Transverse colon (tissue), 4 donors: ENCODE measurements around the gene FAM241B. TPM values are rescaled to one million over a fixed set of nuclear protein-coding genes. Genes with fewer than 3 reads are reported as not detected.

ENCODE experiments used
- DNase-seq: peaks from one replicate; pipeline ENCODE4 v3.0.0-alpha.2; 2019
- H3K27ac ChIP-seq, 4 donors: fragments of 200-600 bp; sonication (generic); 2 replicates each; pipeline ENCODE4 v1.5.1; 2016 to 2018; ENCODE audit warnings: inconsistent platforms in 4 of 4
- H3K27me3 ChIP-seq: fragments of 200-600 bp; sonication (generic); 2 replicates; pipeline ENCODE4 v1.5.1; 2017; ENCODE audit warnings: inconsistent platforms
- H3K36me3 ChIP-seq, 4 donors: fragments of 200-600 bp; sonication (generic); 2 replicates each; pipeline ENCODE4 v1.5.1; 2017 to 2019; ENCODE audit warnings: inconsistent platforms in 4 of 4
- H3K4me1 ChIP-seq, 4 donors: fragments of 200-600 bp; sonication (generic); 2 replicates each; pipeline ENCODE4 v1.5.1; 2017 to 2020; ENCODE audit warnings: inconsistent platforms in 4 of 4
- H3K4me3 ChIP-seq, 4 donors: fragments of 200-600 bp; sonication (generic); 1 replicate in 1 of 4; 2 replicates in 3 of 4; pipeline versions ENCODE4 v1.5.1 to v1.6.1; 2017 to 2019; ENCODE audit warnings: inconsistent platforms in 4 of 4
- H3K9me3 ChIP-seq, 2 donors: fragments of 200-600 bp; sonication (generic); 2 replicates each; pipeline ENCODE4 v1.5.1; 2017 to 2019; ENCODE audit warnings: inconsistent platforms in 2 of 2
- EP300 ChIP-seq: sonication (generic); formaldehyde crosslinking; IDR thresholded peaks from one replicate; pipeline ENCODE4 v1.6.1; 2017; ENCODE audit warnings: antibody characterized with exemption, low read depth
- POLR2A ChIP-seq: fragments of 450-650 bp; IDR thresholded peaks from one replicate; pipeline ENCODE4 v1.6.1; 2016; ENCODE audit warnings: antibody characterized with exemption, mild to moderate bottlenecking, moderate library complexity
- POLR2AphosphoS5 ChIP-seq, 3 donors: sonication (generic); formaldehyde crosslinking; IDR thresholded peaks; one replicate each; pipeline ENCODE4 v1.6.1; 2016; ENCODE audit warnings: antibody characterized with exemption in 3 of 3
- WGBS, 2 donors: methylation state at CpG; one replicate each; pipeline ENCODE4 v1.1.5; 2018; ENCODE audit warnings: low coverage in 1 of 2; 5-methylcytosine and 5-hydroxymethylcytosine counted together
- in situ Hi-C, 4 donors: fragments of 200-750 bp; cut with MboI; loops; one replicate each; pipeline versions ENCODE4 v1.15.0 to v1.15.1; 2017; ENCODE audit warnings: low sequenced_read_pairs in 3 of 4, low pct_ligation_motif_present in 1 of 4, low pct_unique_long_range_greater_than_20kb in 1 of 4
- intact Hi-C: fragments of 100-400 bp; cut with DNase I; formaldehyde crosslinking; loops from one replicate; pipeline ENCODE4 v1.15.1; 2023; ENCODE audit warnings: low total_unique reads
- total RNA-seq, 4 donors: library from RNA; depleted of rRNA; stranded (reverse); fragments of >200 nt; gene quantifications; one replicate each; pipeline ENCODE4 v1.1.0, GENCODE V29; 2016
- TF ChIP-seq, protein P1 (sequence below), 5 experiments: fragments of 200-600 bp in 3 of 5; fragments of 450-650 bp in 2 of 5; sonication (generic) in 3 of 5; IDR thresholded peaks; 1 replicate in 2 of 5; 2 replicates in 3 of 5; pipeline ENCODE4 v1.5.1; 2016 to 2017; ENCODE audit warnings: antibody characterized with exemption in 5 of 5, inconsistent platforms in 3 of 5, mild to moderate bottlenecking in 2 of 5, moderate library complexity in 1 of 5

FAM241B gene
- total RNA-seq, 4 donors from 2014 or later: 0.95 to 1.4 TPM; not detected in 2

DNA sequence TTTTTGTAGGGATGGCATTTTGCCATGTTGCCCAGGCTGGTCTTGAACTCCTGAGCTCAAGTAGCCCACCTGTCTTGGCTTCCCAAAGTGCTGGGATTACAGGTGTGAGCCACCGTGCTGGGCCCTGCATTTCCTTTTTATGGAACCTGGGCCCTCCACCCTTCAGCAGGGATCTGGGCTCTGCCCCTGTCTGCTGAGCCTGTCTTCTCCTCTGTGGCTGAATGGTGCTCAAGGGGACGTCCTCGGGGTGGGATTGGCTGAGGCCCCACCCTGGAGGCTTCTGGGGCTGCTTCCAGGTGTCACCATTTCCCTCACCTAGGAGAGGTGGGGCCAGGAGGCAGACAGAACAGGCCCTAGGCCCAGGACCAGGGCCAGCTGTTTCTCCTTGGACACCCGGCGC is 18.4 kb downstream of the FAM241B start:
- H3K4me1 ChIP-seq: no peaks in the 10 kb centered on the region
- H3K36me3 ChIP-seq: no peaks in the 10 kb centered on the region
- in situ Hi-C loops: loop anchor here in 3 of 4 donors (25.0 kb wide), 4 partner anchors 136 to 411 kb away; partner anchors contain the start of gene TACR2 (in 2 of the 3)
- H3K4me3 ChIP-seq: no peak overlapping the region
- intact Hi-C loops: no loop called here
- WGBS, 2 donors: 66 to 83% methylated on average over 1 to 5 of the region's 5 CpGs
- DNase-seq: no peak
- H3K27me3 ChIP-seq: peaks cover 8% of the 10 kb centered on the region
- no peaks in the 10 kb centered on the region for H3K9me3 ChIP-seq
- no peak for TF ChIP-seq EP300
- TF ChIP-seq POLR2AphosphoS5 (IDR thresholded peaks at IDR 0.05): no peak
- TF ChIP-seq POLR2A: no peak
- TF ChIP-seq, protein P1, sequence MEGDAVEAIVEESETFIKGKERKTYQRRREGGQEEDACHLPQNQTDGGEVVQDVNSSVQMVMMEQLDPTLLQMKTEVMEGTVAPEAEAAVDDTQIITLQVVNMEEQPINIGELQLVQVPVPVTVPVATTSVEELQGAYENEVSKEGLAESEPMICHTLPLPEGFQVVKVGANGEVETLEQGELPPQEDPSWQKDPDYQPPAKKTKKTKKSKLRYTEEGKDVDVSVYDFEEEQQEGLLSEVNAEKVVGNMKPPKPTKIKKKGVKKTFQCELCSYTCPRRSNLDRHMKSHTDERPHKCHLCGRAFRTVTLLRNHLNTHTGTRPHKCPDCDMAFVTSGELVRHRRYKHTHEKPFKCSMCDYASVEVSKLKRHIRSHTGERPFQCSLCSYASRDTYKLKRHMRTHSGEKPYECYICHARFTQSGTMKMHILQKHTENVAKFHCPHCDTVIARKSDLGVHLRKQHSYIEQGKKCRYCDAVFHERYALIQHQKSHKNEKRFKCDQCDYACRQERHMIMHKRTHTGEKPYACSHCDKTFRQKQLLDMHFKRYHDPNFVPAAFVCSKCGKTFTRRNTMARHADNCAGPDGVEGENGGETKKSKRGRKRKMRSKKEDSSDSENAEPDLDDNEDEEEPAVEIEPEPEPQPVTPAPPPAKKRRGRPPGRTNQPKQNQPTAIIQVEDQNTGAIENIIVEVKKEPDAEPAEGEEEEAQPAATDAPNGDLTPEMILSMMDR (IDR thresholded peaks at IDR 0.05): no peak
- H3K27ac ChIP-seq: no peak overlapping the region

DNA sequence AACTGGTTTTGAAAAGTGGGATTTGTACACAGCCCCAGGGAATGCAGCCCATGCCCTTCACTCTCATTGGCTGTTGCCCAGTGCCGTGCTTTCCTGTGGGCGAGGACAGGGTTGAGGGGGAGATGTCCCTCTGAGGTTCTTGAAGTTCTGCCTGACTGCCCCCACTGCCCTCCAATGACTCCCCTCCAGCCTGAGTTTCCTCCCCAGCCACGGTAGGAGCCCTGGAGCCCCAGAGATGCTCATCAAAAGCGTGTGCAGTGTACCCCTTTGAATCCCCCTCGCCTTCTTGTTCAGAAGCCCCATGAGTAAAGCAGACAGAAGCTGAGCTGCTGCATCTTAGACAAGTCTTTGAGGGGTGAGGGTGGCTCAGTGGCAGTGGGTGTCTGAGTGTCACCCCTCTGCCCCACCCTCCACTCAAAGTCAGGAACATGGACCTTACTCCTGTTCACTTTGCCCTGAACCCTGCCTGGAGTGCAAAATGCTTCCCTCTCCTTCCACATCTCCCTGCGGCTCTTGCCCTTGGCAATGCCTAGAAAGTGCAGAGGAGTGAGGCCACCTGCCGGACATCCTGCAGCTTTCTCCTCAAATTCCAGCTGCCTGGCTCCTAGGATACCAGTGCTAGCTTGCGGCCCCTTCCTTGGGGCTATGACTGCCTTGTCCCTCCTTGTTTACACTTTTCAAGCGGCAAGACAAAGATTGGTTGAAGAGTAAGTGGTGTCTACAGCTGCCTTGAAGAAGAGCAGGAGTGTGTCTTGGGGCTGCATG is 19.9 kb downstream of the FAM241B start:
- intact Hi-C loops: no loop called here
- no peak for TF ChIP-seq POLR2AphosphoS5 (IDR thresholded peaks at IDR 0.05)
- TF ChIP-seq POLR2A: no peak
- TF ChIP-seq EP300: no peak
- TF ChIP-seq, protein P1 (IDR thresholded peaks at IDR 0.05): no peak
- Histone ChIP-seq H3K36me3 (no peaks in the 10 kb centered on the region), H3K4me1 (no peaks in the 10 kb centered on the region), H3K27ac (no peak overlapping the region), H3K4me3 (no peak overlapping the region), H3K27me3 (peaks cover 4% of the 10 kb centered on the region), H3K9me3 (no peaks in the 10 kb centered on the region)
- in situ Hi-C loops: loop anchor here in 3 of 4 donors (10.0 to 25.0 kb wide), 5 partner anchors 65 to 413 kb away; partner anchors contain the start of gene TACR2 (in 2 of the 3)
- 80 to 88% methylated on average over 1 to 9 of the region's 9 CpGs for WGBS, 2 donors
- DNase-seq: no peak

DNA sequence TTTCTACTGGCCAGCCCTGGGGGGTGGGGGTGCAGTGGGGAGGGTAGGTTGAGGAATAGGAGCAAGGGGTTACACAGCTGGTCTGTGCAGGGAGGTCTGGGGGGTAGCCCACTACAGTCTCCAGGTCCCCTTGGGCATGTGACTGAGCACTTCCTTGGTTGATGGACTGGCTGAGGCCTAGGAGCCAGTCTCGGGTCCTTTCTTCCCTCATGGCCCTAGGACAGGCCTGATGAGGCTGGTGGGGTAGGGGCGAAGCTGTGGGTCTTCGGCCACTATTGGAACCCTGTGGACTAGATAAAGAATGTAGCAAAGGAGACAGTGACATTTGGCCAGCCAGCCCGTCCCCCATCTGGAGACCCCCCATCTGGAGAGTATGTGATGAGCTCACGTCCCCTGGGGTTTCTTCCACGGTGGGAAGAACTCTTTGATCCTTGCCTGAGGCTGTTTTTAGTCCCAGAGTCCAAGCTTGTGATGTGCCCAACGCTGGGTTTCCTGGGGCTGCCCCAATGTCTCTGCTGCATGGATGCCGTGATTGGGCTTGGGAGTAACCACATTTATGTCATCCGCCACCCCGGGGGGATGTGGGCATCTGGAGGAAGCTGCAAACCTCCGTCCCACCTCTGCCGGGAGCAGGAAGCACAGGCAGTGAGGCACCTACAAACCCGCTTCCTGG is 20.7 kb downstream of the FAM241B start:
- H3K27me3 ChIP-seq: peaks cover 6% of the 10 kb centered on the region
- WGBS, 2 donors: 62% methylated on average over 13 of the region's 13 CpGs; no CpG with 5 or more reads in 1 of the 2 donors
- no peaks in the 10 kb centered on the region for H3K4me1 ChIP-seq
- intact Hi-C loops (no loop called here), in situ Hi-C loops (loop anchor here in 1 of 4 donors (10.0 kb wide), 1 partner anchor 64 kb away; no protein-coding TSS in a partner anchor)
- TF ChIP-seq, protein P1 (IDR thresholded peaks at IDR 0.05): no peak
- TF ChIP-seq POLR2A (no peak), EP300 (no peak), POLR2AphosphoS5 (IDR thresholded peaks at IDR 0.05) (no peak)
- no peak for DNase-seq
- H3K36me3 ChIP-seq: no peaks in the 10 kb centered on the region
- no peak overlapping the region for H3K4me3 ChIP-seq
- H3K9me3 ChIP-seq: no peaks in the 10 kb centered on the region
- no peak overlapping the region for H3K27ac ChIP-seq

DNA sequence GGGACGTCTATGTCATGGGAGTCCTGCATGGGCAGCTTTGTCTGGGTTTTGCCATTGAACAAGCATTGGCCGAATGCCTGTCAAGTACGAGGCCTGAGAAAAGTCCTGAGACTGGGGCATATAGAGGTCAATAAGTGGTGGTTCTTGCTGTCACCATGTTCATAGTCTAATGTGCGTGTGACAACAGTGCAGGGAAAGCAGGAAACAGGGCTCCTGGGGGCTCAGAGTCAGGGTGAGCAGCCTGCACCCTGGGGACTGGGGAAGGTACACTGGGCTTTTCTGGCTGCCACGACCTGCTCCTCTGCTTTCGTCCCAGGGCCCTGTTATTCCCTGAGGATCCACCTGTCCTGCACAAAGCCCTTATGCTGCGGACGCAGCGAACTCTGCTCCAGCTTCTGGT is 21.3 kb downstream of the FAM241B start:
- Histone ChIP-seq H3K4me1 (no peaks in the 10 kb centered on the region), H3K4me3 (no peak overlapping the region), H3K36me3 (no peaks in the 10 kb centered on the region), H3K9me3 (no peaks in the 10 kb centered on the region), H3K27me3 (peaks cover 6% of the 10 kb centered on the region), H3K27ac (no peak overlapping the region)
- DNase-seq: no peak
- no peak for TF ChIP-seq POLR2A
- TF ChIP-seq, protein P1 (IDR thresholded peaks at IDR 0.05): no peak
- no peak for TF ChIP-seq POLR2AphosphoS5 (IDR thresholded peaks at IDR 0.05)
- no peak for TF ChIP-seq EP300
- in situ Hi-C loops: loop anchor here in 1 of 4 donors (10.0 kb wide), 1 partner anchor 63 kb away; no protein-coding TSS in a partner anchor
- intact Hi-C loops: no loop called here
- WGBS, 2 donors: 67 to 76% methylated on average over 6 to 9 of the region's 9 CpGs
